GM21723 (cell line): Measurements from ENCODE around the gene GRB10.

Source experiments
- ATAC-seq: cut with Tn5 transposase; IDR thresholded peaks from one replicate; pipeline ENCODE4 v1.9.1; 2021; ENCODE audit warnings: mild to moderate bottlenecking, moderate library complexity; ENCODE audit not compliant: unreplicated experiment

The GRB10 gene

DNA sequence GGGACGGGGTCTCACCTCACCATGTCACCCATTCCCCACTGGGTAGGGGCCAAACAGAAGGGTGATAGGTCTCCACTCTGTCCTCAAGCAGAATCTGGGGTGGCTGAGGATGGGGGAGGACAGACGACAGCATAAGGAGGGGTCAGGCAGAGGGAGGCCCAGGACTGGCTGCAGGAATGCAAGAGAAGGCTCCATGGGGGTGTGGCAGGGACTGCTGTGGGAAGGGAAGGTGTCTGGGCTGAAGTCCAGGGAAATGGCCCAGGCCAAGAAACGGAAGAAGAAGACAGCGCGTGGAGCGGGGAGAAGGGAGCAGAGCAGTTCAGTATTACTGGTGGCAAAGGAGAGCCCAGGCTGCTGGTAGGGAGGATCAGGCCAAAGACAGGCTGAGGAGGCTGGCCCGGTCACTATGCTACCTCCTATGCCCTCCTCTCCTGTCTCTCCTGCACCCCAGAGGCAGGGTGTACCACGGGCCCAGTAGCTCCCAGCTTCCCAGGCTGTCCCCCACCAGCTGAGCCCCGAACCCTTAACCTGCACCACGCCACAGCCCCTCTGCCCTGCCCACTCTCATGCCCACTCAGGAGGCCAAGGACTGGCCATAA lies 60.9 kb downstream of the GRB10 start:
- ATAC-seq: no peak

DNA sequence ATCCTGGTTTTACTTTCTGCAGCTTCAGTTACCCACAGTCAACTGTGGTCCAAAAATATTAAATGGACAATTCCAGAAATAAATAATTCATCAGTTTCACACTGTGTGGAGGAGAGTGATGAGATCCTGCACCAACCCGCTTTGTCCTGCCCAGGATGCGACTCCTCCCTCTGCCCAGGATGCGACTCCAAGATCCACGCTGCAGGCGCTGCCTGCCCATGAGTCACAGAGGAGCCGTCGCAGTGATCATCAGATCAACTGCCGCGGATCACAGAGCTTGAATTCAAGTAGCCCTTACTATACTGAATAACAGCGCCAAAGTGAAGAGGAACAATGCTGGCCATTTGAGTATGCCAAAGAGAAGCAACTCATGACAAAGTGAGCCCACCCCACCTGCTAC lies 61.5 kb downstream of the GRB10 start:
- ATAC-seq: no peak

DNA sequence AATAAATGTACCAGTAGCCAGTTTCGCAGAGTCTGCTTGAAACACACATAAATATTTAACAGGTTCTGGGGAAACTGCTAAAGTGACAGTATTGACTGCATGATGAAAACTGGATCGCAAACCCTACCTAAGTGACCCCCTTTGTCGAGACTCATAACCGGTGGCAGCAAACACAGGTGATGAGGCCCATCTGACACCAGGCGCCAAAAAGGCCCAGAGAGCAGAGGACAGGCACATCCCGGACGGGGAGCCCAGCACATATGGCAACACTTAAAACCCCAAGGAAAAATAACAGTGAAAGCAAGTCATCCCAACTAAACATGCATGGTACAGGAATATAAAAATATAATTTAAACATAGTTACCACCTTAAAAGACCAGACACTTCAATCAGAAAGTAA lies 62.4 kb downstream of the GRB10 start:
- ATAC-seq: no peak

DNA sequence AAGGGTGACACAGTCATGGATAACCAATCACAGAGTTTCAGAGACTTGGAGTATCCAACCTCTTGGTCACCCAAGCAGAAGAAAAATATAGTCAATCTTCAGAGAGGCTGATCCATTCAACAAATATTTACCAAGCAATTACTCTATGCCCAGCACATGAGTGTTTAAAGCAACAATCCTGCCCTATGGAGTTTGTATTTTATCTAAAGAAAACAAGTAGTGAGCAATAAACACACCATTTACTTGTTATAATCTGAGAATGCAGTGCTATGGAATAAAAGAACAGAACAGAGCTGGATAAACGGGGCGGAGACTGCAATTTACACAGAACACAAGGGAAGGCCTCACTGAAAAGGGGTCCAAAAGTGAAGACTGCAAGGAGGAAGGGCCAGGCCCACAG lies 63.8 kb downstream of the GRB10 start:
- no peak for ATAC-seq

DNA sequence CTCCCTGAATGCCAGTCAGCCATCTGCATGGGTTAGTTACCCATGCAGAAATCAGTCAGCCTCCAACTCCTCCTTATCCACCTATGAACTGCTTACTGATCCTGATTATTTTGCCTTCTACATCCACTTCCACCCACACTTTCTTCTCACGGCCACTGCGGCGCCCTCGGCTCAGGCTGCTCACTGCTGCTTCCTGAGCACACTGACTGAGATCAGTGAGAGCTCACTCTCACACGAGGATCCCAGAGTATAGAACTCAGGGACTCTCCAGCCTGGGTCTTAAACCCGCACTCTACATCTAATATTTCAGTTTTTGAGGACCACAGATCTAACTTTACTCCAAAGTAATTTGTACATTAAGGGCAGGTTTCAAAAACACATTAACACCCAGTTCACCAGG lies 64.4 kb downstream of the GRB10 start:
- ATAC-seq: no peak

DNA sequence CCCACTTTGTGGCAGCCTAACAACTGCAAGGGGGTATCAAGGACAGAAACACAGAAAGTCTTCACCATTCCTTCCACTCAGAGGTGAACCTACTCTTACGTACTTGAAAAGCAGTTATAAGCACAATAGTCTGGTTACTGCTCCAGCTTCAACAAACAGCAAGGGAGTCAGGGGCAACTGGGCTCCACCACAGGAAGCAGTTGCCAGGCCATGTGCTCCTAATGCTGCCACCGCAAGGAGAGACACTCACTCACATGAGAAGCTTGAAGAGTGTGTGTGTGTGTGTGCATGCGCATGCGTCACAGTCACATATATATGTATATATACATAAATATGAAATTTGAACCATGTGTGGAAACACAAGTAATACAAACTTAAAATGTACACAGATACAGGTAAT lies 65.5 kb downstream of the GRB10 start:
- ATAC-seq: no peak

DNA sequence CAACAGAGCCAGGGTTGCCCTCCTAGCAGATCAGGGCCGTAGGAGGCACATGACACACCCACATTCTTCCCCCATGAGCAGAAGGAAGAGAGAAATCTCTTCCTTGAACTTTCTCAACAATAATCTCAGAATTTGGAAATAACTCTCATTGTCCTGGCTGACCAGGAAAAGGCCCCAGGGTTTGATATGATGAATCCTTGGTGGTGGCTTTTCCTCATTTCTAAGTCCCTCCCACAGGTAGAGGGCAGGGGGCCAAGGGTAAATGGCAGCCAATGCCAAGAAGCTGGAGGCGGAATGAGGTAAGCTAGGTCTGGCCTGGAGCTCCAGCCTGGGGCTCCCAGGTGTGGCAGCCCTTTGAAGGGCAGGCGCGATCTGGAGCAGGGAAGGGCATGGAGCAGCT lies 67.8 kb downstream of the GRB10 start:
- ATAC-seq: no peak

DNA sequence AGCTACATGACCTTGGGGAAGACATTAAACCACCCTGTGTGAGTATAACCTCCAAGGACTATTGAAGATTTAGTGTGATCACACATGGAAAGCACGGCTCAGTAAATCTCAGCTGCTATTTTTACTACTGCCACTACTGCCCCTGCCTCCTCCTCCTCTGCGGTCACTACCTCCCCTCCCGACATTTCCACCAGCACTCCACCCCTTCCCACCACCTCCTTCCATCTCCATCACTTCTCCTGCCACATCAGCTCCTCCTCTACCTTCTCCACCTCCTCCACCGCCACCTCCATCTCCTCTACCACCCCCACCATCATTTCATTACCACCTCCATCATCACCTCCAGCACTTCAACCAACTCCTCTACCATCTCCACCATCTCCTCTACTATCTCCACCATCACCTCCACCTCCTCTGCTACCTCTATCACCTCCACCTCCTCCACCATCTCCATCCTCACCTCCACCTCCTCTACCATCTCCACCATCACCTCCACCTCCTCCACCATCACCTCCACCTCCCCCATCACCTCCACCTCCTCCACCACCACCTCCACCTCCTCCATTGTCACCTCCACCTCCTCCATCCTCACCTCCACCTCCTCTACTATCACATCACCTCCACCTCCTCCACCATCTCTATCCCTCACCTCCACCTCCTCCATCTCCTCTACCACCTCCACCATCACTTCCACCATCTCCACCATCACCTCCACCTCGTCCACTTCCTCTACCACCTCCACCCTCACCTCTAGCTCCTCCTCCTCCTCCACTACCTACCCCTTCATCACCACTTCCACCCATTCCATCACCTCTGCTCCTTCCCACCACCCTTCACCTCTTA lies 69.4 kb downstream of the GRB10 start:
- no peak for ATAC-seq

DNA sequence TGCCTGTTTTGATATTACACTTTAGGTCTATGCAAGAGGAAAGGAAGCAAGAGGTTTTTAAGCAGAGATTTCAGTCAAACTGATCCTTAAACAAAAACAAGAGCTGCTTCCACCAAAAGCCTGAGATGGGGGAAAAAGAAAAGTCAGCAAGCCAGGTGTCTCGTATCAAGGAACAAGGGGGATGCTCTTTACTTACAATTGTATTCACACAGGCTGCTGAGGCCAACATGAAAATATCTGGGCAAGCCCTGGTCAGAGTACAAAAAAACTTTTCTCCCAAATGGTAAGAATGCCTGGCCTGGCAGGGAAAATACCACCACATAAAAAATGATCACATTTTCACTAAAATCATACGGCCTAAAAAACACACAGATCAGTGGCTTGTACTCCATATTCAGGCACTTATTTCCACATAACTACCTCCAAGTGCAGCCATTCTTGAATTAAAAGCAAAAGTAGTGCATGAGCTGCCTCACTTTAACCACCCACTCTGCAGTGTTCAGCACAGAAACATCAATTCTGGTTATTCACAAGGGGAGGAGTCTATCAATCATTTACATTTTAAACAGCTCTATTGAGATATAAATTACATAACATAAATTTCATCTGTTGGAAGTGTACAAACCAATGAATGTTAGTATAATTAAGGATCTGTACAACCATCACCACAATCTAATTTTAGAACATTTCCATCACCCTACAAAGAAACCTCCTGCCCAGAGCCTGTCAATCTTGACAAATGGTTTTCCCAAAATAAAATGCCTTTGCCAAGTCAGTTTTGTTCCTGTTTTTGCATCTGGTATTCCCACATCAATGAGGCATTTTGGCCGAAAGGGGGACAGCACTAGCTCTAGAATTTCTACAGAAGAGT lies 70.2 kb downstream of the GRB10 start:
- ATAC-seq: no peak

DNA sequence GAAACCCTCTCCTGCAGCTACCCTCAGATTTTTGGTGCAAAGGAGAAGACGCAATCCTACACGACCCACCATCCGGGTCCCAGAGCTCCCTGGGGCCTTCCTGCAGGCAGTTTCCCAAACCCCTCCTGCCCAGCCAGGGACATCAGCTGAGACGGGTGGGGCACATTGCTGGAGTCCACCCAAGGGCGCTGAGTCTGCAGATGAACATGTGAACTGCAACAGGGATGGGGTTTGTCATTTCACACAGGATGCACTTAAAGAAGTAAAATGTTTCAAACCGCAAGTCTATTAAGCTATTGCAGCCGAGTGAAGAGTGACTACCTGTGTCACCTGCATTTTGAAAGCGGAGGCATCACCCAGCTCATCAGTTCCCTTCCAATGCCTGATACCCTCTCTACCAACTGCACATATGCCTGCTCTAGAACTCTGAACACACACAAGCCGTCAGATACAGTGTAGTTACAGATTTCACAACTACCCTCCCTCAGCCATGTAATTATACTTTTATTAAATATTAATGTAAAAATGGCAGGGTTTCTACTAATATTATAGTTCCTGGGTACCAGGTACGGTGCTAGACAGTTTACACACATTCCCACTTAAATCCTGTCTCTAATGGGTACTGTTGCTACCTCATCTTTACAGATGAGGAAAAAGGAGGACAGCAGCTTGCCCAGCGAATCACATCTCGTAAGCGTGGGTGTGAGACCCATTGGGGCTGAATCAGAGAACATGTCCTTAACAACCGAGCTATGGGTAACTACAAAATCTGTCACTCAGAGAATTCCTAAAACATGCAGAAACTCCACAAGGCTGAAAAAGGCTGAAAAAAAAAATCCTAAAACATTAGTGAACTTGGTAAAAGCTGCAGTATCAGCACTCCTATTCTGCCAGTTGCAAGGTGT lies 71.2 kb downstream of the GRB10 start:
- no peak for ATAC-seq

DNA sequence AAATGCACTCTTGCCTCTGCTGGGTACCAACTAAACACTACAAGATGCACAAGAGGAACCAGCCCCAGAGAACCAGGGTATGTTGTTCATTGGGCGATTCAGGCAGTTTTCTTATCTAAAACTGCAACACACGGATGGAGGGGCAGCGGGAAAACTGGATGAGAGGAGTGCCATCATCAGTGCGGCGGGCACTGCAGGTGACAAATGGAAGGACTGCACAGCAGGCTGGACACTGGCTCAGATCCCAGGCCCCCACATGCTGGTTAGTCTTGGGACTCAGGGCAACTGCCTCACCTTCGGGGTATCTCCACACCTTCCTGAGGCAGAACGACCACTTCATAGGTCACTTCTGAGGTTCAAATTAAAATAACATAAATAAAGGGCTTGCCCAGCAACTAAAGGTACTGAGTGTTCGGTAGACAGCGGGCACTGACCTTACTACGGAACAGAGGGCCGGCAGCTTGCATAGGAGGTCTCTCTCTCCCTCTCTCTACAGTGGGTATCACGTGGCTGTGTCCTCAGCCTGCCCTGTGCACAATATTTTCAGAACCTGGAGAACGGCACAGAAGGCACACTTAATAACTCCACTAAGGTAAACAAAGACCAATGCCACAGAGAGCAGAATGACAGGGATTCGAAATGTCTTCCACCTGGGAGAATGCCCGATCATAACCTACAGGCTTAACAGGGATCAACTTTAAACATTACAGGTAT lies 72.1 kb downstream of the GRB10 start:
- ATAC-seq: no peak

DNA sequence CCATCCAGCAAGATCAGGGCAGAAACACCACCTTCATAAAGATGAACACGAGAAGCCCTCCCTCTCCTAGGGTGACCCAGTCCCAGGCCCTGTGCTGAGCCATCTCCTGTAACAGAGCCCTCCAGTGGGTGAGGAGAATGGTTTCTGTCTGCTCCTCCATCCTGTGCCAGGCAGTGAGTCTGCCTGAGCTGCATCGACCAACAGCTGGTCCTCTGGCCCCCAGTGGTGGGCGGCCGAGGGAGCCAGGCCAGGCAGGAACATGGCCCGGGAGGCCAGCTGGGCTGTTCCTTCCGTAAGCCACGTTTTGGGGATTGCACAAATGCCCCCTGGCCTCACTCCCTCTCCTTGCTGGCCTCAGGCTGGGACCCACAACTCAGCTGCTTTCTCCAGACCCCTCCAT lies 73.5 kb downstream of the GRB10 start:
- ATAC-seq: no peak

DNA sequence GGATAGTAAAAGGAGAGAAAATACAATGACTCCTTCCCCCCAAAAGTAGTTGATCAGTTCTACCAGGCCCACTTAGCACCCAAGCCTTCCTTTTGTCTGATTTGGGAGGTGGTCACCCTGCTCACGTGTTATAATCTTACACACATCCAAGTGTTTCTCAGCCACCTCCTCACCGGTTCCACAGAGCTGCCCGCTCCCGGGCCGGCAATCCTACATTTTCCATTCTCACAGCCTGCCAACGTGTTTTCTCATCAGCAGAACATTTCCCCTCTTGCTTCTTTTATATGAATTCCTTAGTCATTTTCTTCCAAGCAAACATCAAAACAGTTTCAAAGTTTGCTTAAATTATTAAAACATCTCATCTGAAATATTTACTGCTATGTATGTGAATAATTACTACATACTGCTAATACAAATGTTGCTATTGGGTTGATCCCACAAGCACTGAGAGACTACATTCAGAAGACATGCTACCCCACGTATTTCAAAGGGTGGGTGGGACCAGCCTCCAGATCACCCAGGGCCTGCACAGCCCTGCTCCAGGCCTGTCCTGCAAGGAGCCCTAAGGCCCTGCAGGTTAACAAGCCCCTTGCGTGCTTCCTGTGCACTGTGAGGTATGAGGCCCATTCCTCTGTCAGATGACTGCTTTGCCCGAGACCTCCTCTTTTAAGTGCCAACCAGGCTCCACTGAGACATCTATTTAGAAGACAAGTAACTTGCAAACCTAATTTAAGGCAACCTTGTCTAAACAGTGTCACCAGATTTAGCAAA lies 75.3 kb downstream of the GRB10 start:
- ATAC-seq: no peak

DNA sequence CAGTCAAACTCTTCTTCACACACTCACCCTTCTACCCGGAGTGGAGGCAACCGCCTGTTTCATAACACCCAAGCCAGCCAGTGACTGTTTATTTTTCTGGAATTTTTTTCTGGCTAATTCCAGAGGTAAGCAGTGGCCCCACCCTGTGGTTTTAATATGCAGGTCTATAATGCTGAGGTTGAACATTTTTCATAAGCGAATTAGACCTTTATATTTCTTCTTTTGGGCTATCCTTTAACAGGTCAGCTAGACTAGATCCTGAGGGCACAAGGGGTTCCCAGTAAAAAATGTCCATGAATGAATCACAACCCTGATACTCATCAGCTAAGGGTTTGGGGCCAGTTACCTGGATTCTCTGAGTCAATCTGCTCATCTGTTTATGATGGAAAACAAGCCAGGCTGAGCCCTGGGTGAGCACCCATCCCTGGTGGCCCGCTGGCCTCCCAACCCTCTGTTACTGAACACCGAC lies 76.2 kb downstream of the GRB10 start:
- no peak for ATAC-seq

DNA sequence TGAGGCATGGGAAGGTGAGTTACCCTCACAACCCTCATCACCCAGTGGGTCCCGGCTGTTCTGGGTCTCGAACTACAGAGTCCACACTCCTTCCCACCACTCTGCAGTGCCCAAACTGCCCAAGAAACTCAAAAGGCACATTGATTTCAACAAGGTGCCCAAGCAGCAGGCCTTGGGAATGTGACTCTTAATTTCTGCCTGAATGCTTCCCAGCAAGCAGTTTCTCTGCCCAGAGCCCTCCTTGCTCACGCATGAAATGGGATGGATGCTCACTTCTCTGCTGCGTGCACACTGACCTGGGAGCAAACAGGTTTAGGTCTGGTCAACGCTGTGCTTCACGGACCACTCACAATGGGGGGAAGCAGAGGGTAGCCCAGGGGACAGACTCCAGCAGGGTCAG lies 77.9 kb downstream of the GRB10 start:
- no peak for ATAC-seq

DNA sequence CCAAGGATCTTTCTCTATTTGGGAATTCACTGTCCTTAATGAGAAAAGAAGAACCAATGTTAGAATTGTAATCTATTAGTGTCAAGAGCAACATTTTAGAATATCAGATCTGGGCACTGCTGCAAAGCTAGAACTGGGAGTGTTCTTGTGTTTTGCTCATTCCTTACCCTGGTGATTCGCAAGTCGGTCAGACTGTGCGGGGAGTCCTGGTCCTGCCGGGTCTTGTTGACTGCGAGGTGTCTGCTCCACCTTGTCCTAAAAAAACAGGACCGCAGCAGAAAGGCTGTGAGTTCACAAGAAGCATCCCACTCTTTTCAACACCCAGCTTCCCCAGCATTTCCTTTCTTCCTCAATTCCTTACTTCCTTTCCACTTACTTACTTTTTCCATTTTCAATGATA lies 79.0 kb downstream of the GRB10 start:
- ATAC-seq: no peak

DNA sequence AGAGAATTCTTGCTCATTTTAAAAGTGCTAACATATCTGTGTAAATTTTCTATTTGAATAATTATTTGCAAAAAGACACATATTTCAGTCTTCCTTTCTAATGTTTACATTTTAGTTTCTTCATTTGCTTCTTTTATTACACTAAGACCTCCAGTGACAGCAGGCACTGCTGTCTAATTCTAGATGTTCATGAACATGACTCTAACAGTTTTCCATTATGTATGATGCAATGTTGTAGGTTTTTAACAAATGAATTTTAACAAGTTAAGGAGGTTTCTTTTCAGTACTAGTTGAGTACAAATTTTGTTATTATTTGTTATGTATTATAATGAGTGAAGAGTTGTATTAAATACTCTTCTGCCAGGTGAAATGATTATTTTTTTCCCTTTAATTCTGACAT lies 83.6 kb downstream of the GRB10 start:
- no peak for ATAC-seq

DNA sequence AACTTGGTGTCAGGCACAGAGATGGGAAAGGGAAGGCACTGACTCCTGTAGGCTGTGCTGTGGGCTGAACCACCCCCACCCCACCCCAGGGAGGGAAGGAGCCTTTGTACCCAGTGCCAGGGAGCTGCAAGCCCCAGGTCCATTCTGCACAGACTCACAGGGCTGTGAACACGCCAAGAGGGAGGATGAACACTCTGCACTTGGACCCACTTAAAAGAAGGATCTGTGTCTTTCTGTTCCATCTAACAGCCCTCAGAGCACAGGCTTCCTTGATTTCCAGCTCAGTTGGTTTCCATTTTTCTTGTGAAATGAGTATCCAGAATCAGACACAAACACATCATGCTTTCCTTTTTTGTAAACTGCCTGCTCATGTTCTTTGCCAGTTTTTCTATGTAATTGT lies 84.9 kb downstream of the GRB10 start:
- ATAC-seq: no peak
